ENCODE measurements around the gene PTRH1.

Gene PTRH1

GRCh38 chr9:127735530-127736185 is 20.2 kb upstream of the PTRH1 start:
- Histone ChIP-seq H3K9me3 (replicated peaks; ENCODE audit: low read length) (no peaks in the 10 kb centered on the region), H3K9ac (ENCODE audit: low read depth, low read length) (no peak overlapping the region), H3K36me3 (ENCODE audit: insufficient read depth, low read length) (no peaks in the 10 kb centered on the region)

GRCh38 chr9:127734747-127735529 is 19.5 kb upstream of the PTRH1 start, which contains the start of gene TOR2A:
Gene TOR2A (minus strand): TSS chr9:127735294. CDS start chr9:127735270, 24 bp downstream.
- H3K4me2 ChIP-seq (ENCODE audit: low read length): peak within 1 kb of the TSS; percentile 90

More at GRCh38 chr9:127735530-127736185, 20.2 kb upstream of the PTRH1 start:
- Histone ChIP-seq H3K4me2 (ENCODE audit: low read length) (peak overlapping the region; percentile 23), H3K27me3 (ENCODE audit: control insufficient read depth, insufficient read depth, low read length) (peaks cover 11% of the 10 kb centered on the region), H3K4me3 (ENCODE audit: low read length) (no peak overlapping the region), H3K4me1 (ENCODE audit: control insufficient read depth, insufficient read depth, low read length) (peaks cover 19% of the 10 kb centered on the region)

DNA sequence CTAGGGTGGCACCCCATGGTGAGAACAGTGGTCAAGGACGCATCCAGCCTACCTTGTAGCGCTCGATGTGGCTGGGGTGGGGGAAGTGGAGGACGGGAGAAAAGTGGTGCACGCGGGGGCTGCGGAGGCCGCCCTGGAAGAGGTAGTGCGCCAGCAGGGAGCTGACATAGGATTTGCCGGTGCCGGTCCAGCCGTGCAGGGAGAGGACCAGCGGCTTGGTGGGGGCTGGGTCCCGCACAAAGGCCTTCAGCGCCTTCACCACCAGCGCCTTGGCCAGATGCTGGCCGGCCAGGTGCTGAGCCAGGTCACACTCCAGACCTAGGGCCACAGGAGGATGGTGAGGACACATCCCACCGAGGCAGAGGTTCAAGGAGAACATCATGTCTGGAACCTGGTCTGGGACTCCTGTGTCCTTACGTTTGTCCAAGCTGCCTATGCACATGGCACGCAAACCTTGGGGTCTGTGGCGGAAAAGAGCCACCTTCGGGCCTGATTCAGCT is 18.8 kb upstream of the PTRH1 start:
- peaks cover 10% of the 10 kb centered on the region for H3K4me1 ChIP-seq (ENCODE audit: control insufficient read depth, insufficient read depth, low read length)
- peak overlapping the region; percentile 78 for H3K4me3 ChIP-seq (ENCODE audit: low read length)
- H3K36me3 ChIP-seq (ENCODE audit: insufficient read depth, low read length): no peaks in the 10 kb centered on the region
- H3K27me3 ChIP-seq (ENCODE audit: control insufficient read depth, insufficient read depth, low read length): peaks cover 11% of the 10 kb centered on the region
- peak overlapping the region; percentile 90 for H3K4me2 ChIP-seq (ENCODE audit: low read length)
- peak overlapping the region; percentile 81 for H3K9ac ChIP-seq (ENCODE audit: low read depth, low read length)
- no peaks in the 10 kb centered on the region for H3K9me3 ChIP-seq (replicated peaks; ENCODE audit: low read length)

More at GRCh38 chr9:127734747-127735529, 19.5 kb upstream of the PTRH1 start, which contains the start of gene TOR2A:
- H3K36me3 ChIP-seq (ENCODE audit: insufficient read depth, low read length): no peaks in the 10 kb centered on the region
- peak within 1 kb of the TSS; percentile 81 for H3K9ac ChIP-seq (ENCODE audit: low read depth, low read length)
- H3K4me1 ChIP-seq (ENCODE audit: control insufficient read depth, insufficient read depth, low read length): peaks cover 12% of the 10 kb centered on the region
- peaks cover 11% of the 10 kb centered on the region for H3K27me3 ChIP-seq (ENCODE audit: control insufficient read depth, insufficient read depth, low read length)
- H3K9me3 ChIP-seq (replicated peaks; ENCODE audit: low read length): no peaks in the 10 kb centered on the region
- H3K4me3 ChIP-seq (ENCODE audit: low read length): peak within 1 kb of the TSS; percentile 78

DNA sequence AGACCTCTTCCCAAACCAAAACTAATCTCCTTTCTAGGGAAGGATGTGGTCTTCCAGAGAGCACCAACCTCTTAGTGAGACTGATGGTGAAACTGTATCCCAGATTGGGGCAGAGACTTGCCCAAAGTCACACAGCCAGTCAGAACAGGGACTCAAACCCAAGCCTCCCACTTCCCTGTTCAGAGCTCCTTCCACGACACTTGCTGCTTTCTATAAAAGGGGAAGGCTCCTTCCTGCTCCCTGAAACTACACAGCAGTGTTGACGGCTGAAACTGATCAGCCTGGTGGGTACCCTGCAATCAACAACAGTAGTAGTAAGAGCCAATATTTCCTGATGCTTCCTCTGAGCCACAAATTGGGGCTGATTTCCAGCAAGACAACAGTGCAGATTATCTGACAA is 18.2 kb upstream of the PTRH1 start:
- Histone ChIP-seq H3K4me3 (ENCODE audit: low read length) (no peak overlapping the region), H3K27me3 (ENCODE audit: control insufficient read depth, insufficient read depth, low read length) (peaks cover 11% of the 10 kb centered on the region), H3K9me3 (replicated peaks; ENCODE audit: low read length) (no peaks in the 10 kb centered on the region), H3K4me1 (ENCODE audit: control insufficient read depth, insufficient read depth, low read length) (peaks cover 10% of the 10 kb centered on the region), H3K4me2 (ENCODE audit: low read length) (no peak overlapping the region), H3K9ac (ENCODE audit: low read depth, low read length) (no peak overlapping the region), H3K36me3 (ENCODE audit: insufficient read depth, low read length) (no peaks in the 10 kb centered on the region)

DNA sequence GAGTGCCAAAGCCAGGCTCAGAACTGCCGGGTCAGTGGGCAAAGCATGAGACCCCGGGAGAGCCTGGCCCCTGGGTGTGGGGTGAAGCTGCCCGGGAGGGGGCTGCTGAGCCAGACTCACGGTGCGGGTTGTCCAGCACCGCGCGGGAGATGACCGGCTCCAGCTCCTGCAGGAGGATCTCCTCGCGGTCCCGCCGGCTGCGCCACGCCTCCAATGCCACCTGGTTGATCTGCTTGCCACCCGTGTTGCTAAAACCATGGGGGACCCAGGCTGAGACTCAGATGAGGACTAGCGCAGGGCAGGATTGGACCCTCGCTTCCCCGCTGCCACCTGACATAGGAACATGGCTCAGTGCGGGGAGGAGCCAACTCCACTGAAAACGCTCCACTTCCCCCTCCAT is 17.0 kb upstream of the PTRH1 start:
- Histone ChIP-seq H3K4me2 (ENCODE audit: low read length) (no peak overlapping the region), H3K9me3 (replicated peaks; ENCODE audit: low read length) (no peaks in the 10 kb centered on the region), H3K36me3 (ENCODE audit: insufficient read depth, low read length) (no peaks in the 10 kb centered on the region), H3K4me1 (ENCODE audit: control insufficient read depth, insufficient read depth, low read length) (peaks cover 10% of the 10 kb centered on the region), H3K9ac (ENCODE audit: low read depth, low read length) (no peak overlapping the region), H3K4me3 (ENCODE audit: low read length) (no peak overlapping the region), H3K27me3 (ENCODE audit: control insufficient read depth, insufficient read depth, low read length) (peaks cover 3% of the 10 kb centered on the region)

- Histone ChIP-seq H3K27me3 (ENCODE audit: control insufficient read depth, insufficient read depth, low read length) (no peaks in the 10 kb centered on the region), H3K36me3 (ENCODE audit: insufficient read depth, low read length) (no peaks in the 10 kb centered on the region), H3K4me2 (ENCODE audit: low read length) (no peak overlapping the region), H3K9ac (ENCODE audit: low read depth, low read length) (no peak overlapping the region), H3K9me3 (replicated peaks; ENCODE audit: low read length) (no peaks in the 10 kb centered on the region), H3K4me1 (ENCODE audit: control insufficient read depth, insufficient read depth, low read length) (peaks cover 10% of the 10 kb centered on the region), H3K4me3 (ENCODE audit: low read length) (no peak overlapping the region)
These were observed 16.5 kb upstream of the PTRH1 start for GRCh38 chr9:127731938-127732337.

DNA sequence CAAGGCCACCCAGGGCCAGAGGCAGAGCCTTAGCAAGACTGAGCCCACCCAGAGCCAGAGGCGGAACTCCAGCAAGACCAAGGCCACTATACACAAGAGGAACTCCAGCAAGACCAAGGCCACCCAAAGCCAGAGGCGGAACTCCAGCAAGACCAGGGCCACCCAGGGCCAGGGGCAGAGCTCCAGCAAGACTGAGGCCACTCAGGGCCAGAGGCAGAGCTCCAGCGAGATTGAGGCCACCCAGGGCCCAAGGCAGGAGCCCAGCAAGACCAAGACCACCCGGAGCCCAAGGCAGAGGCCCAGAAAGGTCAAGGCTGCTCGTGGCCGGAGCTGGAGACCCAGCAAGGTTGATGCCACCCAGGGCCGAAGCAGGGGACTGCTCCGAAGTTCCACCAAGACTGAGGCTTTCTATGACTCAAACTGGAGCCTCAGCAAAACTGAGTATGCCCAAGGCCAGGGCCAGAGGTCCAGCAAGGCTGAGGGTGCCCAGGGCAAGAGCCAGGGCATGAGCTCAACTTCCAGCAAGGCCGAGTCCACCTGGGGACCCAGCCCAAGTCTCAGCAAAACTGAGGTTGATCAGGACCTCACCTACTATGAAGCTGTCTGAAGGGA is 15.4 kb upstream of the PTRH1 start:
- no peaks in the 10 kb centered on the region for H3K27me3 ChIP-seq (ENCODE audit: control insufficient read depth, insufficient read depth, low read length)
- H3K9me3 ChIP-seq (replicated peaks; ENCODE audit: low read length): no peaks in the 10 kb centered on the region
- H3K4me2 ChIP-seq (ENCODE audit: low read length): no peak overlapping the region

GRCh38 chr9:127730262-127730661 is 14.8 kb upstream of the PTRH1 start:
- H3K4me3 ChIP-seq (ENCODE audit: low read length): no peak overlapping the region
- H3K27me3 ChIP-seq (ENCODE audit: control insufficient read depth, insufficient read depth, low read length): no peaks in the 10 kb centered on the region
- peaks cover 6% of the 10 kb centered on the region for H3K4me1 ChIP-seq (ENCODE audit: control insufficient read depth, insufficient read depth, low read length)
- no peaks in the 10 kb centered on the region for H3K9me3 ChIP-seq (replicated peaks; ENCODE audit: low read length)
- H3K36me3 ChIP-seq (ENCODE audit: insufficient read depth, low read length): no peaks in the 10 kb centered on the region
- no peak overlapping the region for H3K9ac ChIP-seq (ENCODE audit: low read depth, low read length)
- no peak overlapping the region for H3K4me2 ChIP-seq (ENCODE audit: low read length)

More for the DNA sequence above, 15.4 kb upstream of the PTRH1 start:
- H3K36me3 ChIP-seq (ENCODE audit: insufficient read depth, low read length): no peaks in the 10 kb centered on the region
- peaks cover 10% of the 10 kb centered on the region for H3K4me1 ChIP-seq (ENCODE audit: control insufficient read depth, insufficient read depth, low read length)
- no peak overlapping the region for H3K4me3 ChIP-seq (ENCODE audit: low read length)
- no peak overlapping the region for H3K9ac ChIP-seq (ENCODE audit: low read depth, low read length)

- Histone ChIP-seq H3K4me3 (ENCODE audit: low read length) (no peak overlapping the region), H3K9me3 (replicated peaks; ENCODE audit: low read length) (no peaks in the 10 kb centered on the region), H3K27me3 (ENCODE audit: control insufficient read depth, insufficient read depth, low read length) (no peaks in the 10 kb centered on the region), H3K4me1 (ENCODE audit: control insufficient read depth, insufficient read depth, low read length) (peaks cover 8% of the 10 kb centered on the region), H3K36me3 (ENCODE audit: insufficient read depth, low read length) (no peaks in the 10 kb centered on the region), H3K9ac (ENCODE audit: low read depth, low read length) (no peak overlapping the region), H3K4me2 (ENCODE audit: low read length) (no peak overlapping the region)
These were observed 14.2 kb upstream of the PTRH1 start for GRCh38 chr9:127729522-127730256.

GRCh38 chr9:127728808-127729207 is 13.3 kb upstream of the PTRH1 start:
- H3K27me3 ChIP-seq (ENCODE audit: control insufficient read depth, insufficient read depth, low read length): no peaks in the 10 kb centered on the region
- no peaks in the 10 kb centered on the region for H3K9me3 ChIP-seq (replicated peaks; ENCODE audit: low read length)
- H3K4me2 ChIP-seq (ENCODE audit: low read length): no peak overlapping the region
- no peak overlapping the region for H3K9ac ChIP-seq (ENCODE audit: low read depth, low read length)
- H3K4me3 ChIP-seq (ENCODE audit: low read length): no peak overlapping the region
- no peaks in the 10 kb centered on the region for H3K36me3 ChIP-seq (ENCODE audit: insufficient read depth, low read length)
- H3K4me1 ChIP-seq (ENCODE audit: control insufficient read depth, insufficient read depth, low read length): peaks cover 10% of the 10 kb centered on the region

DNA sequence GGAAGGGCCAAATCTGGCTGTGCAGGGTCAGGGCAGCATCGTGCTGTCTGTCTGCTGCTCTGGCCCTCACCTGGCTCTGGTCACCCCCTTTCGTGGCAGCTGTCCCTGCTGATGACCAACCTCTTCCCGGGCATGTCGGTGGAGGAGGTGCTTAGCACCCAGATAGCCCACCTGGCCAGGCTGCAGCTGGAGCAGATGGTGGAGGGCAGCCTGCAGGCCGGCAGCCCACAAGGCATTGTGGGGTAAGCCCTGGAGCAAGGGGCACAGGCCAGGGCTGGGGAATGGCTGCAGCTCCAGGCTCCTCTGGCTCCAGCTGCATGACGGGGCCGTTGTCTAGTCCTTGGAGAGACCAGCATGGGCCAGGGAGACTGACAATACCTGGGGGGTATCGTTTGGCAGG is 11.4 kb upstream of the PTRH1 start:
- no peak overlapping the region for H3K4me3 ChIP-seq (ENCODE audit: low read length)
- H3K36me3 ChIP-seq (ENCODE audit: insufficient read depth, low read length): no peaks in the 10 kb centered on the region
- peaks cover 20% of the 10 kb centered on the region for H3K4me1 ChIP-seq (ENCODE audit: control insufficient read depth, insufficient read depth, low read length)
- no peaks in the 10 kb centered on the region for H3K9me3 ChIP-seq (replicated peaks; ENCODE audit: low read length)
- H3K4me2 ChIP-seq (ENCODE audit: low read length): no peak overlapping the region
- no peak overlapping the region for H3K9ac ChIP-seq (ENCODE audit: low read depth, low read length)
- H3K27me3 ChIP-seq (ENCODE audit: control insufficient read depth, insufficient read depth, low read length): no peaks in the 10 kb centered on the region
